IMR-90 (cell line): Measurements from ENCODE around the gene PRKCE. TPM values are rescaled to one million over a fixed set of nuclear protein-coding genes. Genes with fewer than 3 reads are reported as not detected.

Experiments used
- ATAC-seq: fragments of 200-7000 bp; cut with Tn5 transposase; 2 replicates; pipeline ENCODE4 v1.9.1; 2020; ENCODE audit warnings: low read depth, mild to moderate bottlenecking, moderate library complexity
- BruUV-seq: library from RNA; stranded (reverse); fragments of 400-500 nt; replicated peaks from 2 replicates; lab custom pipeline; 2021; lab: Mats Ljungman, UMichigan
- CTCF ChIA-PET: fragments of 300-600 bp; formaldehyde crosslinking; extraction: SDS; loops from one replicate; lab custom pipeline; 2021; ENCODE audit warnings: antibody characterized with exemption; lab: Yijun Ruan, JAX
- POLR2A ChIA-PET: fragments of 300-600 bp; sonication (Branson Sonifier 250); formaldehyde crosslinking; loops from one replicate; lab custom pipeline; 2022; ENCODE audit warnings: antibody characterized with exemption; ENCODE audit not compliant: unreplicated experiment; lab: Charles Lee
- DNase-seq: peaks from one replicate; pipeline ENCODE4 v3.0.0; 2013
- H2AFZ ChIP-seq: replicated peaks from 2 replicates; pipeline ENCODE3; 2013; ENCODE audit warnings: low read length, mild to moderate bottlenecking; ENCODE audit not compliant: poor library complexity
- H2AK5ac ChIP-seq: 2 replicates; pipeline ENCODE4 v1.6.1; 2013; ENCODE audit warnings: low read depth, low read length, inconsistent platforms
- H2AK9ac ChIP-seq: replicated peaks from 2 replicates; pipeline ENCODE3; 2013; ENCODE audit warnings: mild to moderate bottlenecking, low read depth, low read length, moderate library complexity; ENCODE audit not compliant: poor library complexity
- H2BK120ac ChIP-seq: 2 replicates; pipeline ENCODE4 v1.6.1; 2013; ENCODE audit warnings: low read depth, low read length, inconsistent platforms
- H2BK15ac ChIP-seq: 3 replicates; pipeline ENCODE4 v1.6.1; 2013; ENCODE audit warnings: low read depth, low read length, inconsistent platforms
- H2BK20ac ChIP-seq: 2 replicates; pipeline ENCODE4 v1.6.1; 2013; ENCODE audit warnings: low read depth, mild to moderate bottlenecking, inconsistent platforms, low read length, moderate library complexity
- H2BK5ac ChIP-seq: 2 replicates; pipeline ENCODE4 v1.6.1; 2013; ENCODE audit warnings: mild to moderate bottlenecking, low read depth, low read length, inconsistent platforms; ENCODE audit not compliant: poor library complexity, severe bottlenecking
- H3K14ac ChIP-seq: replicated peaks from 2 replicates; pipeline ENCODE4 v1.6.1; 2013; ENCODE audit warnings: low read depth, low read length, inconsistent platforms
- H3K18ac ChIP-seq: 2 replicates; pipeline ENCODE4 v1.6.1; 2013; ENCODE audit warnings: low read depth, low read length, control low read depth
- H3K23ac ChIP-seq: 2 replicates; pipeline ENCODE4 v1.6.1; 2013; ENCODE audit warnings: low read depth, low read length, inconsistent platforms
- H3K27ac ChIP-seq: 2 replicates; pipeline ENCODE4 v1.5.1; 2013; ENCODE audit warnings: mild to moderate bottlenecking, control low read depth, low read length; ENCODE audit not compliant: insufficient read depth
- H3K27me3 ChIP-seq: 2 replicates; pipeline ENCODE4 v1.6.1; 2013; ENCODE audit warnings: low read length; ENCODE audit not compliant: control insufficient read depth, insufficient read depth
- H3K36me3 ChIP-seq: 2 replicates; pipeline ENCODE4 v1.6.1; 2013; ENCODE audit warnings: low read length, mixed read lengths; ENCODE audit not compliant: control insufficient read depth, insufficient read depth
- H3K4ac ChIP-seq: 2 replicates; pipeline ENCODE4 v1.6.1; 2013; ENCODE audit warnings: low read depth, low read length, inconsistent platforms
- H3K4me1 ChIP-seq: 2 replicates; pipeline ENCODE4 v1.6.1; 2013; ENCODE audit warnings: low read length, mixed read lengths; ENCODE audit not compliant: control insufficient read depth, insufficient read depth
- H3K4me2 ChIP-seq: 2 replicates; pipeline ENCODE4 v1.6.1; 2013; ENCODE audit warnings: low read depth, mild to moderate bottlenecking, control low read depth, low read length, moderate library complexity
- H3K4me3 ChIP-seq: 2 replicates; pipeline ENCODE4 v1.5.1; 2013; ENCODE audit warnings: low read depth, mild to moderate bottlenecking, control low read depth, low read length, moderate library complexity; ENCODE audit not compliant: insufficient read depth
- H3K56ac ChIP-seq: 2 replicates; pipeline ENCODE4 v1.6.1; 2013; ENCODE audit warnings: low read length, inconsistent platforms; ENCODE audit not compliant: insufficient read depth; ENCODE audit errors: extremely low read depth
- H3K79me1 ChIP-seq, 2 experiments: 2 replicates each; pipeline ENCODE4 v1.6.1; 2013; ENCODE audit warnings: low read length in 2 of 2, inconsistent platforms in 1 of 2, low read depth in 1 of 2
- H3K9ac ChIP-seq: 2 replicates; pipeline ENCODE4 v1.6.1; 2013; ENCODE audit warnings: low read depth, low read length, control low read depth
- H3K9me1 ChIP-seq: 2 replicates; pipeline ENCODE4 v1.6.1; 2013; ENCODE audit warnings: low read length, inconsistent platforms; ENCODE audit not compliant: insufficient read depth
- H3K9me3 ChIP-seq: 2 replicates; pipeline ENCODE4 v1.6.1; 2013; ENCODE audit warnings: low read length; ENCODE audit not compliant: control insufficient read depth, insufficient read depth
- H4K20me1 ChIP-seq: 2 replicates; pipeline ENCODE4 v1.6.1; 2013; ENCODE audit warnings: low read length, inconsistent platforms; ENCODE audit not compliant: insufficient read depth
- H4K5ac ChIP-seq: 2 replicates; pipeline ENCODE4 v1.6.1; 2013; ENCODE audit warnings: mild to moderate bottlenecking, low read depth, low read length, control low read depth
- H4K8ac ChIP-seq, 2 experiments: 2 replicates each; pipeline ENCODE4 v1.6.1; 2013; ENCODE audit warnings: low read depth in 2 of 2, low read length in 2 of 2, control low read depth in 1 of 2, inconsistent platforms in 1 of 2
- H4K91ac ChIP-seq: 2 replicates; pipeline ENCODE4 v1.6.1; 2013; ENCODE audit warnings: low read depth, low read length, inconsistent platforms; ENCODE audit not compliant: insufficient read depth
- BHLHE40 ChIP-seq: fragments of 150-350 bp; IDR thresholded peaks from 2 replicates; pipeline ENCODE4 v1.6.1; 2016; ENCODE audit warnings: mild to moderate bottlenecking, low read depth, low read length
- FOS ChIP-seq: fragments of 150-350 bp; IDR thresholded peaks from 2 replicates; pipeline ENCODE4 v1.6.1; 2016; ENCODE audit warnings: low read depth, low read length
- MAFK ChIP-seq: IDR thresholded peaks from 2 replicates; pipeline ENCODE4 v1.6.1; 2012; ENCODE audit warnings: low read depth, low read length, improper control_type of control experiment
- MXI1 ChIP-seq: IDR thresholded peaks from 2 replicates; pipeline ENCODE4 v1.6.1; 2012; ENCODE audit warnings: low read depth, mild to moderate bottlenecking, low read length, moderate library complexity, borderline replicate concordance
- NFE2L2 ChIP-seq: fragments of 150-350 bp; IDR thresholded peaks from 2 replicates; pipeline ENCODE4 v1.6.1; 2016; ENCODE audit warnings: low read depth, mild to moderate bottlenecking, low read length
- POLR2A ChIP-seq: IDR thresholded peaks from 2 replicates; pipeline ENCODE4 v1.6.1; 2012; ENCODE audit warnings: mild to moderate bottlenecking, low read depth, low read length
- RAD21 ChIP-seq: IDR thresholded peaks from 2 replicates; pipeline ENCODE4 v1.6.1; 2012; ENCODE audit warnings: low read length, improper control_type of control experiment
- RCOR1 ChIP-seq: IDR thresholded peaks from 2 replicates; pipeline ENCODE4 v1.6.1; 2012; ENCODE audit warnings: mild to moderate bottlenecking, low read length, improper control_type of control experiment; ENCODE audit not compliant: insufficient replicate concordance
- RFX5 ChIP-seq: IDR thresholded peaks from 2 replicates; pipeline ENCODE4 v1.8.0; 2012; ENCODE audit warnings: low read depth, mild to moderate bottlenecking, low read length, moderate library complexity
- USF2 ChIP-seq: fragments of 150-350 bp; IDR thresholded peaks from 2 replicates; pipeline ENCODE4 v1.6.1; 2017; ENCODE audit warnings: mild to moderate bottlenecking, antibody characterized with exemption, low read length, low read depth
- WGBS, 2 experiments: methylation state at CpG; one replicate each; pipeline versions ENCODE4 v1.1.5 to v1.1.7; 2013; ENCODE audit warnings: missing lambda C conversion rate in 2 of 2; ENCODE audit not compliant: insufficient read length in 1 of 2; ENCODE audit errors: extremely low coverage in 2 of 2; 5-methylcytosine and 5-hydroxymethylcytosine counted together
- dilution Hi-C: fragments of 300-500 bp; cut with HindIII; formaldehyde crosslinking; loops from one replicate; pipeline ENCODE4 v1.14.3; 2018; ENCODE audit warnings: low sequenced_read_pairs; ENCODE audit not compliant: unreplicated experiment
- in situ Hi-C: fragments of 300-500 bp; cut with MboI; formaldehyde crosslinking; loops from 3 replicates; pipeline ENCODE4 v1.14.3; 2019; ENCODE audit warnings: low sequenced_read_pairs, inconsistent platforms, mixed read lengths
- intact Hi-C: fragments of 100-400 bp; cut with micrococcal nuclease; formaldehyde crosslinking; loops from 2 replicates; pipeline ENCODE4 v1.10.0; 2022
- polyA plus RNA-seq, 3 experiments: library from polyadenylated mRNA; depleted of rRNA; stranded (reverse); fragments of >200 nt; gene quantifications; 2 replicates each; pipeline ENCODE4 v1.2.3, GENCODE V29; 2012; ENCODE audit warnings: low replicate concordance in 1 of 3
- total RNA-seq: library from RNA; depleted of rRNA; stranded (reverse); fragments of >200 nt; gene quantifications from 2 replicates; pipeline ENCODE4 v1.2.3, GENCODE V29; 2012
- TF ChIP-seq, protein P1 (sequence below): fragments of 150-350 bp; IDR thresholded peaks from 2 replicates; pipeline ENCODE4 v1.6.1; 2016; ENCODE audit warnings: low read depth, mild to moderate bottlenecking, low read length, moderate library complexity, borderline replicate concordance

PRKCE gene
- total and polyA plus RNA-seq, 2 of the 4 experiments (the other 2 are of a cell fraction), result 8.1 to 32.4 TPM

GRCh38 chr2:45616658-45617411, 34.6 kb upstream of the PRKCE start:
- ATAC-seq, result peak; percentile 48
- no peak overlapping the region for H3K27ac ChIP-seq

More at GRCh38 chr2:45616658-45617411, 34.6 kb upstream of the PRKCE start:
- Histone ChIP-seq H3K27me3 (peaks cover 11% of the 10 kb centered on the region), H2AK9ac (no peak overlapping the region), H2AK5ac (no peak overlapping the region), H2BK5ac (no peak overlapping the region), H3K4me3 (no peak overlapping the region), H3K9me1 (0 out of 2 replicates have a peak, but pooled peaks cover 4% of the 10 kb centered on the region), H3K9ac (no peak overlapping the region), H3K79me1 (no peaks in the 10 kb centered on the region), H3K4ac (no peak overlapping the region), H2BK120ac (no peak overlapping the region), H3K36me3 (no peaks in the 10 kb centered on the region), H2BK20ac (no peak overlapping the region), H4K20me1 (no peaks in the 10 kb centered on the region), H4K5ac (no peak overlapping the region; the same call in 1 of the 2 replicates), H4K91ac (no peak overlapping the region), H4K8ac (0 out of 4 replicates have a peak overlapping the region, but pooled peaks of 1 of the 2 experiments have one; percentile 21), H3K9me3 (no peaks in the 10 kb centered on the region), H3K14ac (no peak overlapping the region), H3K4me1 (peaks cover 9% of the 10 kb centered on the region), H2BK15ac (no peak overlapping the region), H3K23ac (no peak overlapping the region), H3K4me2 (no peak overlapping the region; the same call in 1 of the 2 replicates), H3K56ac (no peak overlapping the region), H3K18ac (peak overlapping the region; percentile 9; the same call in 1 of the 2 replicates), H2AFZ (no peak overlapping the region)
- no CpG with 5 or more reads among the region's 4 CpGs for WGBS, 2 experiments
- peak; percentile 21; the same call in 1 of the 2 replicates for TF ChIP-seq BHLHE40
- TF ChIP-seq NFE2L2, result peak; percentile 99
- no peak for TF ChIP-seq USF2
- no peak for TF ChIP-seq MXI1
- no peak for TF ChIP-seq RAD21
- TF ChIP-seq POLR2A, result no peak
- TF ChIP-seq RFX5, result no peak
- TF ChIP-seq, protein P1, sequence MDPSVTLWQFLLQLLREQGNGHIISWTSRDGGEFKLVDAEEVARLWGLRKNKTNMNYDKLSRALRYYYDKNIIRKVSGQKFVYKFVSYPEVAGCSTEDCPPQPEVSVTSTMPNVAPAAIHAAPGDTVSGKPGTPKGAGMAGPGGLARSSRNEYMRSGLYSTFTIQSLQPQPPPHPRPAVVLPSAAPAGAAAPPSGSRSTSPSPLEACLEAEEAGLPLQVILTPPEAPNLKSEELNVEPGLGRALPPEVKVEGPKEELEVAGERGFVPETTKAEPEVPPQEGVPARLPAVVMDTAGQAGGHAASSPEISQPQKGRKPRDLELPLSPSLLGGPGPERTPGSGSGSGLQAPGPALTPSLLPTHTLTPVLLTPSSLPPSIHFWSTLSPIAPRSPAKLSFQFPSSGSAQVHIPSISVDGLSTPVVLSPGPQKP, result no peak
- peak; percentile 65; the same call in 1 of the 2 replicates for TF ChIP-seq FOS
- peak; percentile 95 for TF ChIP-seq MAFK
- TF ChIP-seq RCOR1, result no peak
- in situ Hi-C loops (no loop called here), intact Hi-C loops (no loop called here), dilution Hi-C loops (no loop called here)
- CTCF ChIA-PET, result no interaction called here
- peak; percentile 86 for DNase-seq
- POLR2A ChIA-PET, result no interaction called here
- no TSS peak for BruUV-seq
